HepG2 (cell line): ENCODE measurements around the gene PPAN. TPM values are rescaled to one million over a fixed set of nuclear protein-coding genes. Genes with fewer than 3 reads are reported as not detected.

Experiments
- ATAC-seq: fragments of 200-7000 bp; cut with Tn5 transposase; 3 replicates; pipeline ENCODE4 v1.9.1; 2020; ENCODE audit warnings: mild to moderate bottlenecking, moderate library complexity
- BruUV-seq: library from RNA; stranded (reverse); fragments of 400-500 nt; replicated peaks from 2 replicates; lab custom pipeline; 2021; lab: Mats Ljungman, UMichigan
- CTCF ChIA-PET: fragments of 300-600 bp; formaldehyde crosslinking; extraction: SDS; loops from one replicate; lab custom pipeline; 2021; ENCODE audit warnings: low total read pairs, inconsistent platforms, low intra/inter-chr PET ratio; lab: Yijun Ruan, JAX
- POLR2A ChIA-PET: fragments of 350-600 bp; sonication (Branson Sonifier 250); formaldehyde crosslinking; loops from one replicate; lab custom pipeline; 2020; ENCODE audit warnings: antibody characterized with exemption, inconsistent platforms; lab: Yijun Ruan, JAX
- DNase-seq: peaks from one replicate; pipeline ENCODE4 v3.0.0-alpha.2; 2015; ENCODE audit warnings: low spot score
- FAIRE-seq: peaks from 3 replicates; lab custom pipeline; 2011; peaks lifted over from hg19 to GRCh38; lab: Jason Lieb, UNC
- H2AFZ ChIP-seq: one replicate; pipeline ENCODE4 v1.6.1; 2011; ENCODE audit warnings: low read length, inconsistent platforms
- H3K27ac ChIP-seq: fragments of 300-600 bp; 3 replicates; pipeline ENCODE4 v1.8.0; 2011; ENCODE audit warnings: mixed run types, mild to moderate bottlenecking, mixed read lengths, low read length, inconsistent platforms; ENCODE audit not compliant: insufficient read depth; ENCODE audit errors: extremely low read length
- H3K27me3 ChIP-seq, 2 experiments: fragments of 200-600 bp in 1 of 2; 2 replicates in 1 of 2; 3 replicates in 1 of 2; pipeline versions ENCODE4 v1.6.0 to v1.8.0; 2011; ENCODE audit warnings: low read length in 2 of 2, mild to moderate bottlenecking in 2 of 2, moderate library complexity in 2 of 2, inconsistent platforms in 1 of 2; ENCODE audit not compliant: insufficient read depth in 2 of 2, control insufficient read depth in 1 of 2
- H3K36me3 ChIP-seq, 2 experiments: fragments of 200-600 bp in 1 of 2; replicated peaks in 1 of 2; 2 replicates in 1 of 2; 3 replicates in 1 of 2; pipeline versions ENCODE4 v1.5.1 to v1.8.0; 2011; ENCODE audit warnings: low read length in 2 of 2, inconsistent platforms in 1 of 2; ENCODE audit not compliant: insufficient read depth in 2 of 2, control insufficient read depth in 1 of 2
- H3K4me1 ChIP-seq: 2 replicates; pipeline ENCODE4 v1.5.1; 2012; ENCODE audit warnings: low read length, inconsistent platforms; ENCODE audit not compliant: insufficient read depth
- H3K4me2 ChIP-seq: 2 replicates; pipeline ENCODE4 v1.6.0; 2011; ENCODE audit warnings: low read depth, low read length, inconsistent platforms
- H3K4me3 ChIP-seq, 3 experiments: fragments of 200-600 bp in 1 of 3; sonication (generic), shearing (Covaris generic) in 1 of 3; replicated peaks in 1 of 3; 2 replicates each; pipeline ENCODE4 v1.5.1; 2011 to 2016; ENCODE audit warnings: low read length in 3 of 3, inconsistent platforms in 2 of 3, low read depth in 2 of 3, mild to moderate bottlenecking in 2 of 3, control low read depth in 1 of 3, mixed read lengths in 1 of 3; ENCODE audit not compliant: insufficient read depth in 1 of 3
- H3K79me2 ChIP-seq: one replicate; pipeline ENCODE4 v1.6.1; 2011; ENCODE audit warnings: low read length, inconsistent platforms; ENCODE audit not compliant: insufficient read depth
- H3K9ac ChIP-seq: 2 replicates; pipeline ENCODE4 v1.6.0; 2011; ENCODE audit warnings: mild to moderate bottlenecking, low read depth, low read length, inconsistent platforms; ENCODE audit not compliant: insufficient read depth
- H3K9me3 ChIP-seq: 2 replicates; pipeline ENCODE4 v1.5.1; 2012; ENCODE audit warnings: mild to moderate bottlenecking, low read length
- H4K20me1 ChIP-seq: 2 replicates; pipeline ENCODE4 v1.6.0; 2011; ENCODE audit warnings: inconsistent platforms, mild to moderate bottlenecking, low read length, moderate library complexity; ENCODE audit not compliant: insufficient read depth
- AKAP8 ChIP-seq: sonication (generic); formaldehyde crosslinking; IDR thresholded peaks from 2 replicates; pipeline ENCODE4 v1.5.1; 2020; ENCODE audit warnings: mild to moderate bottlenecking, missing genetic modification reagents
- ASH2L ChIP-seq: fragments of 300-600, 200-600 bp; sonication (generic); IDR thresholded peaks from 2 replicates; pipeline ENCODE4 v1.7.0; 2017; ENCODE audit warnings: low read depth, mild to moderate bottlenecking, moderate library complexity, mixed read lengths, low read length; ENCODE audit not compliant: insufficient read length
- HNF4G ChIP-seq, 2 experiments: sonication (generic) in 1 of 2; formaldehyde crosslinking in 1 of 2; IDR thresholded peaks; 2 replicates each; pipeline versions ENCODE4 v1.4.0 to v1.6.1; 2011 to 2020; ENCODE audit warnings: borderline replicate concordance in 2 of 2, low read depth in 2 of 2, mild to moderate bottlenecking in 2 of 2, low read length in 1 of 2, missing genetic modification reagents in 1 of 2, moderate library complexity in 1 of 2
- MAFG ChIP-seq: sonication (generic); formaldehyde crosslinking; IDR thresholded peaks from 2 replicates; pipeline ENCODE4 v1.5.1; 2020; ENCODE audit warnings: mild to moderate bottlenecking, missing genetic modification reagents
- MAZ ChIP-seq, 2 experiments: sonication (generic) in 1 of 2; formaldehyde crosslinking in 1 of 2; IDR thresholded peaks; 2 replicates each; pipeline versions ENCODE4 v1.5.0 to v1.6.1; 2012 to 2020; ENCODE audit warnings: low read depth in 2 of 2, mild to moderate bottlenecking in 2 of 2, borderline replicate concordance in 1 of 2, improper control_type of control experiment in 1 of 2, low read length in 1 of 2, missing genetic modification reagents in 1 of 2, moderate library complexity in 1 of 2
- NR2F6 ChIP-seq, 2 experiments: IDR thresholded peaks; 2 replicates each; pipeline ENCODE4 v1.6.1; 2016; ENCODE audit warnings: antibody characterized with exemption in 1 of 2, mild to moderate bottlenecking in 1 of 2
- POLR2A ChIP-seq, 2 experiments: IDR thresholded peaks; 2 replicates each; pipeline ENCODE4 v1.6.1; 2011; ENCODE audit warnings: low read depth in 2 of 2, low read length in 2 of 2, mild to moderate bottlenecking in 1 of 2, moderate library complexity in 1 of 2; ENCODE audit not compliant: insufficient read depth in 1 of 2
- RXRB ChIP-seq: IDR thresholded peaks from 2 replicates; pipeline ENCODE4 v1.6.1; 2016; ENCODE audit warnings: borderline replicate concordance, missing genetic modification reagents, missing compliant biosample characterization
- TCF7 ChIP-seq: sonication (generic); IDR thresholded peaks from 2 replicates; pipeline ENCODE4 v1.6.1; 2016; ENCODE audit warnings: antibody characterized with exemption, low read depth
- TOE1 ChIP-seq: sonication (generic); formaldehyde crosslinking; IDR thresholded peaks from 2 replicates; pipeline ENCODE4 v1.4.0; 2020; ENCODE audit warnings: mild to moderate bottlenecking, missing genetic modification reagents
- WGBS: methylation state at CpG from one replicate; pipeline ENCODE4 v1.1.6; 2017; ENCODE audit warnings: low lambda C conversion rate; 5-methylcytosine and 5-hydroxymethylcytosine counted together
- in situ Hi-C: cut with HindIII; loops from 2 replicates; pipeline ENCODE4 v1.10.0; 2017; ENCODE audit warnings: low pct_unique_long_range_greater_than_20kb; ENCODE audit not compliant: extremely low pct_ligation_motif_present
- intact Hi-C: fragments of 100-400 bp; cut with micrococcal nuclease; formaldehyde crosslinking; loops from one replicate; pipeline ENCODE4 v1.10.0; 2022; ENCODE audit not compliant: unreplicated experiment
- polyA plus RNA-seq, 8 experiments: library from polyadenylated mRNA; depleted of rRNA in 3 of 8; stranded (reverse) in 7 of 8; unstranded in 1 of 8; fragments of >200 nt; fragmentation: Illumina TruSeq in 4 of 8; extraction: Trizol in 4 of 8; gene quantifications; 2 replicates each; pipeline versions ENCODE4 v1.2.1 to v1.2.3, GENCODE V29; 2011 to 2016; ENCODE audit warnings: low read depth in 4 of 8, missing spikeins in 1 of 8, mixed read lengths in 1 of 8; ENCODE audit not compliant: insufficient read depth in 1 of 8
- total RNA-seq, 5 experiments: library from RNA; depleted of rRNA; stranded (reverse); fragments of >200 nt; fragmentation: Illumina TruSeq; extraction: Trizol; gene quantifications; 2 replicates each; pipeline ENCODE4 v1.2.3, GENCODE V29; 2016; ENCODE audit warnings: low read depth in 1 of 5
- TF ChIP-seq, protein P1 (sequence below): sonication (generic); formaldehyde crosslinking; IDR thresholded peaks from 2 replicates; pipeline ENCODE4 v1.9.0; 2021; ENCODE audit warnings: missing genetic modification reagents, borderline replicate concordance
- TF ChIP-seq, protein P2 (sequence below): sonication (generic); formaldehyde crosslinking; IDR thresholded peaks from 2 replicates; pipeline ENCODE4 v1.5.0; 2020; ENCODE audit warnings: mild to moderate bottlenecking, missing genetic modification reagents
- TF ChIP-seq, protein P3 (sequence below): sonication (generic); formaldehyde crosslinking; conservative IDR thresholded peaks from 2 replicates; pipeline ENCODE4 v1.8.0; 2022; ENCODE audit warnings: low read depth, missing genetic modification reagents
- TF ChIP-seq, protein P4 (sequence below): sonication (generic); formaldehyde crosslinking; IDR thresholded peaks from 2 replicates; pipeline ENCODE4 v1.5.0; 2020; ENCODE audit warnings: missing genetic modification reagents, mild to moderate bottlenecking, borderline replicate concordance

The PPAN gene
- total and polyA plus RNA-seq, 2 of the 13 experiments (the other 11 are each of a cell fraction or from before 2014, with no cell fraction given): 36.2 to 41.9 TPM

DNA sequence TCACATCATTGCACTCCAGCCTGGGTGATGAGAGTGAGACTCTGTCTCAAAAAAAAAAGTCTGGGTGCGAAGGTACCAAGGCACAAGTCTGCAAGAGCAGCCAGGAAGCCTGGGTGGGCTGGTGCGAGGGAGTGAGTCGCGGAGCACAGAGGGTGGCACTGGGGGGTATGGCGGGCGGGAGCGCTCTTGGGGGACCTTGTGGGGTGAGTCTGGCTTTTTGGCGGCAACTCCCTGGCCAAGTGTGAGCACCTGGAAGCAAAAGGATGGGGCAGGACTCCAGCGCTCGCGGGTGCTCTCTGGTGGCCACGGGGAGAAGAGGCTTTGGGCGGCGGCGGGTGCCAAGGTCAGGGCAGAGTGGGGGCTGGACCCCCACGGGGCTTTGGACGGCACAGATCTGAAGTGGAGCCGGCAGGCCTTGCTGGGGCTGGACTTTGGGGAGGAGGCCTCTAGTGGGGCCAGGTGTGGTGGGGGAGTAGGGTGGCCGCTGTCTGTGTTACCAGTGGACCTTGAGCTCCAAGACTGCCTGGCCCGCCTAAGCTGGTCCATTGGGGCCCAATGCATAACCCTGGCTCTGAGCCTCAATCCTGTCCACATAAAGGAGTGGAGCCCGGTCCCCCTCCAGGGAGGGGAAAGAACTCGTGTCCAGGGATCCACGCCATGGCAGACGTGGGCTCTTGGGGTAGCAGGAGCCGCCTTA is 6.9 kb downstream of the PPAN start:
- in situ Hi-C loops (no loop called here), intact Hi-C loops (no loop called here)
- no peaks in the 10 kb centered on the region for H3K27me3 ChIP-seq
- H3K9me3 ChIP-seq: no peaks in the 10 kb centered on the region
- no peak overlapping the region for H3K4me3 ChIP-seq
- no peak overlapping the region for H3K9ac ChIP-seq
- peaks cover 39 to 66% of the 10 kb centered on the region in 2 experiments for H3K36me3 ChIP-seq
- H2AFZ ChIP-seq: no peak overlapping the region
- peaks cover 20% of the 10 kb centered on the region for H3K4me1 ChIP-seq
- FAIRE-seq (no peak), DNase-seq (peak; percentile 47), ATAC-seq (peak; percentile 43)
- peaks cover 13% of the 10 kb centered on the region; the same call in 1 of the 2 replicates for H4K20me1 ChIP-seq
- H3K79me2 ChIP-seq: peaks cover 5% of the 10 kb centered on the region
- ChIA-PET POLR2A (interaction anchor here (0.9 to 1.5 kb wide), 3 partner anchors 14 to 144 kb away, joined by 3 to 5 read pairs (median 3); no protein-coding TSS in a partner anchor), CTCF (interaction anchor here (0.7 kb wide), 1 partner anchor 182 kb away, joined by 3 read pairs; no protein-coding TSS in a partner anchor)
- no TSS peak for BruUV-seq
- WGBS: 36% methylated on average over 19 of the region's 25 CpGs
- no peak overlapping the region for H3K4me2 ChIP-seq
- peak overlapping the region; percentile 39 for H3K27ac ChIP-seq
- TF ChIP-seq HNF4G (IDR thresholded peaks at IDR 0.05; ENCODE audit: borderline replicate concordance, low read depth, low read length) (0 out of 2 replicates have a peak, but pooled peaks have one; percentile 11), HNF4G (CRISPR knock-in tag; IDR thresholded peaks at IDR 0.05; ENCODE audit: borderline replicate concordance, low read depth) (no peak), TOE1 (no peak), RXRB (CRISPR knock-in tag) (peak; percentile 47; the same call in 1 of the 2 replicates), MAZ (IDR thresholded peaks at IDR 0.05; ENCODE audit: borderline replicate concordance, low read depth, low read length) (0 out of 2 replicates have a peak, but pooled peaks have one; percentile 55), MAZ (CRISPR knock-in tag; IDR thresholded peaks at IDR 0.05; ENCODE audit: low read depth) (peak; percentile 34; the same call in 1 of the 2 replicates), MAFG (no peak), POLR2A (IDR thresholded peaks at IDR 0.05; ENCODE audit: insufficient read depth in 1 of 2, low read depth in 2 of 2, low read length in 2 of 2) (peak in 1 of 2 experiments; percentile 39; a peak in 2 of 4 replicates), TCF7 (peak; percentile 32; the same call in 1 of the 2 replicates), NR2F6 (IDR thresholded peaks at IDR 0.05) (peak; percentile 28; the same call in 1 of the 2 replicates), NR2F6 (CRISPR knock-in tag; IDR thresholded peaks at IDR 0.05) (peak; percentile 28; the same call in 1 of the 2 replicates), AKAP8 (CRISPR knock-in tag) (peak; percentile 97), ASH2L (peak; percentile 19)
- TF ChIP-seq, protein P1, sequence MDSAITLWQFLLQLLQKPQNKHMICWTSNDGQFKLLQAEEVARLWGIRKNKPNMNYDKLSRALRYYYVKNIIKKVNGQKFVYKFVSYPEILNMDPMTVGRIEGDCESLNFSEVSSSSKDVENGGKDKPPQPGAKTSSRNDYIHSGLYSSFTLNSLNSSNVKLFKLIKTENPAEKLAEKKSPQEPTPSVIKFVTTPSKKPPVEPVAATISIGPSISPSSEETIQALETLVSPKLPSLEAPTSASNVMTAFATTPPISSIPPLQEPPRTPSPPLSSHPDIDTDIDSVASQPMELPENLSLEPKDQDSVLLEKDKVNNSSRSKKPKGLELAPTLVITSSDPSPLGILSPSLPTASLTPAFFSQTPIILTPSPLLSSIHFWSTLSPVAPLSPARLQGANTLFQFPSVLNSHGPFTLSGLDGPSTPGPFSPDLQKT (CRISPR knock-in tag): no peak
- TF ChIP-seq, protein P2, sequence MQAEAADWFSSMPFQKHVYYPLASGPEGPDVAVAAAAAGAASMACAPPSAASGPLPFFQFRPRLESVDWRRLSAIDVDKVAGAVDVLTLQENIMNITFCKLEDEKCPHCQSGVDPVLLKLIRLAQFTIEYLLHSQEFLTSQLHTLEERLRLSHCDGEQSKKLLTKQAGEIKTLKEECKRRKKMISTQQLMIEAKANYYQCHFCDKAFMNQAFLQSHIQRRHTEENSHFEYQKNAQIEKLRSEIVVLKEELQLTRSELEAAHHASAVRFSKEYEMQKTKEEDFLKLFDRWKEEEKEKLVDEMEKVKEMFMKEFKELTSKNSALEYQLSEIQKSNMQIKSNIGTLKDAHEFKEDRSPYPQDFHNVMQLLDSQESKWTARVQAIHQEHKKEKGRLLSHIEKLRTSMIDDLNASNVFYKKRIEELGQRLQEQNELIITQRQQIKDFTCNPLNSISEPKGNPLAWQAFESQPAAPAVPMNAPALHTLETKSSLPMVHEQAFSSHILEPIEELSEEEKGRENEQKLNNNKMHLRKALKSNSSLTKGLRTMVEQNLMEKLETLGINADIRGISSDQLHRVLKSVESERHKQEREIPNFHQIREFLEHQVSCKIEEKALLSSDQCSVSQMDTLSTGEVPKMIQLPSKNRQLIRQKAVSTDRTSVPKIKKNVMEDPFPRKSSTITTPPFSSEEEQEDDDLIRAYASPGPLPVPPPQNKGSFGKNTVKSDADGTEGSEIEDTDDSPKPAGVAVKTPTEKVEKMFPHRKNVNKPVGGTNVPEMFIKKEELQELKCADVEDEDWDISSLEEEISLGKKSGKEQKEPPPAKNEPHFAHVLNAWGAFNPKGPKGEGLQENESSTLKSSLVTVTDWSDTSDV (CRISPR knock-in tag): 0 out of 2 replicates have a peak, but pooled peaks have one; percentile 74
- TF ChIP-seq, protein P3, sequence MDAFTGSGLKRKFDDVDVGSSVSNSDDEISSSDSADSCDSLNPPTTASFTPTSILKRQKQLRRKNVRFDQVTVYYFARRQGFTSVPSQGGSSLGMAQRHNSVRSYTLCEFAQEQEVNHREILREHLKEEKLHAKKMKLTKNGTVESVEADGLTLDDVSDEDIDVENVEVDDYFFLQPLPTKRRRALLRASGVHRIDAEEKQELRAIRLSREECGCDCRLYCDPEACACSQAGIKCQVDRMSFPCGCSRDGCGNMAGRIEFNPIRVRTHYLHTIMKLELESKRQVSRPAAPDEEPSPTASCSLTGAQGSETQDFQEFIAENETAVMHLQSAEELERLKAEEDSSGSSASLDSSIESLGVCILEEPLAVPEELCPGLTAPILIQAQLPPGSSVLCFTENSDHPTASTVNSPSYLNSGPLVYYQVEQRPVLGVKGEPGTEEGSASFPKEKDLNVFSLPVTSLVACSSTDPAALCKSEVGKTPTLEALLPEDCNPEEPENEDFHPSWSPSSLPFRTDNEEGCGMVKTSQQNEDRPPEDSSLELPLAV: no peak
- TF ChIP-seq, protein P4, sequence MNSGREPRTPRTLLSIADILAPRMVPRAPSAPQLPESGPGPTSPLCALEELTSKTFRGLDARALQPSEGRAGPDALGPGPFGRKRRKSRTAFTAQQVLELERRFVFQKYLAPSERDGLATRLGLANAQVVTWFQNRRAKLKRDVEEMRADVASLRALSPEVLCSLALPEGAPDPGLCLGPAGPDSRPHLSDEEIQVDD: no peak
